ENCODE measurements around the gene MCC.

The MCC gene

GRCh38 chr5:113452941-113453340, 35.3 kb downstream of the MCC start:
- in situ Hi-C loops (cut with MboI; ENCODE audit: low pct_unique_long_range_greater_than_20kb, low sequenced_read_pairs, unreplicated experiment), result no loop called here
- no peak for DNase-seq (ENCODE audit: low spot score)
- TF ChIP-seq, protein P1, sequence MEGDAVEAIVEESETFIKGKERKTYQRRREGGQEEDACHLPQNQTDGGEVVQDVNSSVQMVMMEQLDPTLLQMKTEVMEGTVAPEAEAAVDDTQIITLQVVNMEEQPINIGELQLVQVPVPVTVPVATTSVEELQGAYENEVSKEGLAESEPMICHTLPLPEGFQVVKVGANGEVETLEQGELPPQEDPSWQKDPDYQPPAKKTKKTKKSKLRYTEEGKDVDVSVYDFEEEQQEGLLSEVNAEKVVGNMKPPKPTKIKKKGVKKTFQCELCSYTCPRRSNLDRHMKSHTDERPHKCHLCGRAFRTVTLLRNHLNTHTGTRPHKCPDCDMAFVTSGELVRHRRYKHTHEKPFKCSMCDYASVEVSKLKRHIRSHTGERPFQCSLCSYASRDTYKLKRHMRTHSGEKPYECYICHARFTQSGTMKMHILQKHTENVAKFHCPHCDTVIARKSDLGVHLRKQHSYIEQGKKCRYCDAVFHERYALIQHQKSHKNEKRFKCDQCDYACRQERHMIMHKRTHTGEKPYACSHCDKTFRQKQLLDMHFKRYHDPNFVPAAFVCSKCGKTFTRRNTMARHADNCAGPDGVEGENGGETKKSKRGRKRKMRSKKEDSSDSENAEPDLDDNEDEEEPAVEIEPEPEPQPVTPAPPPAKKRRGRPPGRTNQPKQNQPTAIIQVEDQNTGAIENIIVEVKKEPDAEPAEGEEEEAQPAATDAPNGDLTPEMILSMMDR (IDR thresholded peaks at IDR 0.05; ENCODE audit: extremely low read depth, insufficient read depth, missing control alignments), result no peak

DNA sequence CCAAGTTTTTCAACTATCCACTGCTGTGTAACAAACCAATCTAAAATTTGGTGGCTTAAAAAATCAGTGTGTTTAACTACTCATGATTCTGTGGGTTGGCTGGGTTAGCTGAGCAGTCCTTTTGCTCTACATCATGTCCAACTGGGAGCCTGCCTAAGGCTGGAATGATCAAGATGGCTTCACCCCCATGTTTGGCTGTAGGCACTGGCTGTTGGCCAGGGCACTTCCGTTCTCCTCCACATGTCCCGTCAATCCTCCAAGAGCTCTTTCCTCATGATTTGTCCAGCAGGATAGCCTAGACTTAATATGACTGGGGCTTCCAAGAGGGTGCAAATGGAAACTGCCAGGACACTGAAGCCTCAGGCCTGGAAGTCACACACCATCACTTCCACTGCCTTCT, 36.5 kb downstream of the MCC start:
- in situ Hi-C loops (cut with MboI; ENCODE audit: low pct_unique_long_range_greater_than_20kb, low sequenced_read_pairs, unreplicated experiment), result no loop called here
- TF ChIP-seq, protein P1 (IDR thresholded peaks at IDR 0.05; ENCODE audit: extremely low read depth, insufficient read depth, missing control alignments), result no peak
- DNase-seq (ENCODE audit: low spot score), result no peak

DNA sequence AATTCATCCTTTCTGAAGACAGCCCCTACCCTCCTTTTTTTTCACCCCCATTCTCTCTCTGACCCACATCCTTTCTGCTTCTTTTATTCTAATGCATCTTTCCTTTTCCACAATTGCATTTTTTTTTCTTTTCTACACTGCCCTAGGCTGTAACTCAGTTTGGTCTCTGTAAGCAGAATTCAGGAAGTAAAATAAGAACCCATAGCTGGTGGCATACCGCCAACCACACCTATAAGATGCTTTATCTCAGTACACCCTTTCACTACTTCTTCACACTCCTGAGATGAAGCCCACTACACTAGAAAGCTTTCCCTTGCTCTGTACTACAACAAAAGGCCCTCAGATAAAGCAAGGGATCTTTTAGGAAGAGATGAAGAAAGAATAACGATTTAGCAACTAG, 37.3 kb downstream of the MCC start:
- in situ Hi-C loops (cut with MboI; ENCODE audit: low pct_unique_long_range_greater_than_20kb, low sequenced_read_pairs, unreplicated experiment), result no loop called here
- TF ChIP-seq, protein P1 (IDR thresholded peaks at IDR 0.05; ENCODE audit: extremely low read depth, insufficient read depth, missing control alignments), result no peak
- no peak for DNase-seq (ENCODE audit: low spot score)

DNA sequence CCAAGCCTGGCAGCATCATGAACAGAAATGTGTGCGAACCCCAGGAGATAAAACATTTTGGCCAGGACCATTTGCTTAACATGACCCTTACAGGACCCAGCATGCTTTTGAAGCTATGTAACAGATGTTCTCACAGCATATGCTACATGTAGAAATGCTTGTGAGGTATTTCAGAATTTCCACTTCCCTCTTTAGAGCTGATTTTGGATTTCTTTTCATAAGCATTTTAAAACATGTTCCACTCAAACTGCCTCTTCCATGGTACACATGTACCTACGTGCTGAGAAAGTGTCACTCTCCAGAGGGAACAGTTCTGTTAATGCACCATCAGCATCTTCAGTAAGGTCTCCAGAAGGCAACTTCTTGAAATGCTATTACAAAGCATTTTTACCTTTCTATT, 37.8 kb downstream of the MCC start:
- no peak for DNase-seq (ENCODE audit: low spot score)
- TF ChIP-seq, protein P1 (IDR thresholded peaks at IDR 0.05; ENCODE audit: extremely low read depth, insufficient read depth, missing control alignments), result no peak
- in situ Hi-C loops (cut with MboI; ENCODE audit: low pct_unique_long_range_greater_than_20kb, low sequenced_read_pairs, unreplicated experiment), result no loop called here

DNA sequence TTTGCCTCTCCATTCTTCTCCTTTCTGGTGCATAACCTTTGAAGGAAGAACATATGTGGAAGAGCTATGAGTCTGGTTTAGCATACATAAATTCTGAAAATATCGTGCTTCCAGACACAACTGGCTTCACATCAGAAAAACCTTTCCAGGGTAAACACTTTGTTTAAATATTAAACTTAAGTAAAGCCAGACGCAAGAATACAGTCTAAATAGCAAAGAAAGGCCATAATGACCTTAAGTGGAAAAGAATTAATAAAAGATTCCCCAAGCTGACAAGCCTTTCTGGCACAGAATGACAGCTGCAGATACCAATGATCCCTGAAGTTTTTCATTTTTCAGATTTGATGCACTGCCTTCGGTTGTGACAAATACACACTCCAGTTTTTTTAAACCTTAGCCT, 40.0 kb downstream of the MCC start:
- TF ChIP-seq, protein P1 (IDR thresholded peaks at IDR 0.05; ENCODE audit: extremely low read depth, insufficient read depth, missing control alignments), result no peak
- DNase-seq (ENCODE audit: low spot score), result no peak
- in situ Hi-C loops (cut with MboI; ENCODE audit: low pct_unique_long_range_greater_than_20kb, low sequenced_read_pairs, unreplicated experiment), result no loop called here

DNA sequence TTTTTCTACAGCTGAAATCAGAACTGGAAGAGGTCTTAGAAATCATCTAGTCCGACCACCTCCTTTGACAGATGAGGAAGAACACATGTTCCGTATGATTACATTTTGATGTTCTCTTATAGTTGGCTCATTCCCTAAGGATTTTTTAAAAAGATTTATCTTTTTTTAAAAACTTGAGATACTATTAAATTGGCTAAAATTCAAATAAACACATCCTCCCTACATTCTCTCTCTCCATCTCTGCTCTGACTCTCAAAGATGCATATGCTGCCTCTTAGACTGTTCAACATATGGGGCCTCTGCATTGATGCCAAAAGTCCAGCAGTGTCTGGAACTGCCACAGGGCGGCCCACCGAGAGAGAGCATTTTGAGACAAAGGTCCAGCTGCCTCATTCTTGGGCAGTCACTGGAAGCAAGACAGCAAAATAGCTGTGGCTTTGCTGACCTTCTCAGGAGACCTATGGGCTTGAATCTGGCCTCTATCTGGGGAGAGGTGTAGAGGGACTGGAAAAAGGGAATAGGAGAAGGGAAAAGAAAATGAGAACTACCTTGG, 40.7 kb downstream of the MCC start:
- no peak for DNase-seq (ENCODE audit: low spot score)
- TF ChIP-seq, protein P1 (IDR thresholded peaks at IDR 0.05; ENCODE audit: extremely low read depth, insufficient read depth, missing control alignments), result no peak
- in situ Hi-C loops (cut with MboI; ENCODE audit: low pct_unique_long_range_greater_than_20kb, low sequenced_read_pairs, unreplicated experiment), result no loop called here
